Measurements from ENCODE around the gene EBF4.

The EBF4 gene

GRCh38 chr20:2696646-2697045, 4.1 kb downstream of the EBF4 start:
- DNase-seq (ENCODE audit: extremely low read depth, insufficient read length) = no peak
- TF ChIP-seq CTCF (IDR thresholded peaks at IDR 0.05; ENCODE audit: insufficient read depth, low read length, poor library complexity, severe bottlenecking) = no peak
- H3K36me3 ChIP-seq (ENCODE audit: control insufficient read depth, insufficient read depth, low read length) = no peaks in the 10 kb centered on the region
- peaks cover 3% of the 10 kb centered on the region for H3K27me3 ChIP-seq (replicated peaks; ENCODE audit: control insufficient read depth, insufficient read depth, low read length)
- H3K4me3 ChIP-seq (replicated peaks; ENCODE audit: low read depth, low read length) = no peak overlapping the region

- Histone ChIP-seq H3K4me3 (replicated peaks; ENCODE audit: low read depth, low read length) (no peak overlapping the region), H3K36me3 (ENCODE audit: control insufficient read depth, insufficient read depth, low read length) (no peaks in the 10 kb centered on the region), H3K27me3 (replicated peaks; ENCODE audit: control insufficient read depth, insufficient read depth, low read length) (peaks cover 3% of the 10 kb centered on the region)
- no peak for TF ChIP-seq CTCF (IDR thresholded peaks at IDR 0.05; ENCODE audit: insufficient read depth, low read length, poor library complexity, severe bottlenecking)
- DNase-seq (ENCODE audit: extremely low read depth, insufficient read length) = no peak
Measured at GRCh38 chr20:2697768-2698167, 5.2 kb downstream of the EBF4 start.

- H3K36me3 ChIP-seq (ENCODE audit: control insufficient read depth, insufficient read depth, low read length) = no peaks in the 10 kb centered on the region
- no peak overlapping the region for H3K4me3 ChIP-seq (replicated peaks; ENCODE audit: low read depth, low read length)
- TF ChIP-seq CTCF (IDR thresholded peaks at IDR 0.05; ENCODE audit: insufficient read depth, low read length, poor library complexity, severe bottlenecking) = no peak
- H3K27me3 ChIP-seq (replicated peaks; ENCODE audit: control insufficient read depth, insufficient read depth, low read length) = peaks cover 3% of the 10 kb centered on the region
- no peak for DNase-seq (ENCODE audit: extremely low read depth, insufficient read length)
Measured at GRCh38 chr20:2698186-2698817, 5.7 kb downstream of the EBF4 start.

GRCh38 chr20:2698912-2699311, 6.3 kb downstream of the EBF4 start:
- H3K4me3 ChIP-seq (replicated peaks; ENCODE audit: low read depth, low read length) = no peak overlapping the region
- no peak for DNase-seq (ENCODE audit: extremely low read depth, insufficient read length)
- no peaks in the 10 kb centered on the region for H3K36me3 ChIP-seq (ENCODE audit: control insufficient read depth, insufficient read depth, low read length)
- H3K27me3 ChIP-seq (replicated peaks; ENCODE audit: control insufficient read depth, insufficient read depth, low read length) = peaks cover 3% of the 10 kb centered on the region
- TF ChIP-seq CTCF (IDR thresholded peaks at IDR 0.05; ENCODE audit: insufficient read depth, low read length, poor library complexity, severe bottlenecking) = no peak

- no peak for TF ChIP-seq CTCF (IDR thresholded peaks at IDR 0.05; ENCODE audit: insufficient read depth, low read length, poor library complexity, severe bottlenecking)
- Histone ChIP-seq H3K27me3 (replicated peaks; ENCODE audit: control insufficient read depth, insufficient read depth, low read length) (peaks cover 3% of the 10 kb centered on the region), H3K36me3 (ENCODE audit: control insufficient read depth, insufficient read depth, low read length) (no peaks in the 10 kb centered on the region), H3K4me3 (replicated peaks; ENCODE audit: low read depth, low read length) (no peak overlapping the region)
- DNase-seq (ENCODE audit: extremely low read depth, insufficient read length) = no peak
Measured at GRCh38 chr20:2699775-2700413, 7.3 kb downstream of the EBF4 start.
